WTC11 (cell line): Measurements from ENCODE around the gene GTF2I. TPM values are rescaled to one million over a fixed set of nuclear protein-coding genes. Genes with fewer than 3 reads are reported as not detected.

Experiments used
- ATAC-seq: fragments of 200-7000 bp; cut with Tn5 transposase; 2 replicates; pipeline ENCODE4 v1.10.0; 2021; ENCODE audit warnings: mild to moderate bottlenecking, moderate library complexity
- CTCF ChIA-PET: fragments of 300-600 bp; sonication (Branson Sonifier 250); formaldehyde crosslinking; loops from one replicate; lab custom pipeline; 2021; ENCODE audit warnings: antibody characterized with exemption; lab: Charles Lee
- POLR2A ChIA-PET: fragments of 350-600 bp; sonication (Branson Sonifier 250); formaldehyde crosslinking; loops from one replicate; lab custom pipeline; 2021; ENCODE audit warnings: antibody characterized with exemption; lab: Charles Lee
- DNase-seq: peaks from one replicate; pipeline ENCODE4 v3.0.0; 2021; ENCODE audit warnings: low spot score
- H3K27ac Mint-ChIP-seq: 2 replicates; pipeline ENCODE4 v1.8.0; 2021; ENCODE audit warnings: mixed read lengths
- H3K27me3 Mint-ChIP-seq: 2 replicates; pipeline ENCODE4 v1.8.0; 2021; ENCODE audit warnings: low read depth, mild to moderate bottlenecking, moderate library complexity, mixed read lengths
- H3K36me3 Mint-ChIP-seq: 2 replicates; pipeline ENCODE4 v1.8.0; 2021; ENCODE audit warnings: mixed read lengths
- H3K4me1 Mint-ChIP-seq: 2 replicates; pipeline ENCODE4 v1.8.0; 2022; ENCODE audit warnings: mixed read lengths
- H3K4me3 Mint-ChIP-seq: 2 replicates; pipeline ENCODE4 v1.8.0; 2021; ENCODE audit warnings: mild to moderate bottlenecking, moderate library complexity, mixed read lengths
- H3K9me3 Mint-ChIP-seq: 2 replicates; pipeline ENCODE4 v1.8.0; 2021; ENCODE audit warnings: mixed read lengths
- ATF1 ChIP-seq: sonication (generic); formaldehyde crosslinking; IDR thresholded peaks from 2 replicates; pipeline ENCODE4 v1.8.1; 2023; ENCODE audit warnings: mild to moderate bottlenecking, moderate library complexity, missing genetic modification reagents
- ATF6 ChIP-seq: sonication (generic); formaldehyde crosslinking; IDR thresholded peaks from 2 replicates; pipeline ENCODE4 v1.8.1; 2023; ENCODE audit warnings: mild to moderate bottlenecking, missing genetic modification reagents
- E2F4 ChIP-seq: sonication (generic); formaldehyde crosslinking; IDR thresholded peaks from 2 replicates; pipeline ENCODE4 v1.8.1; 2022; ENCODE audit warnings: low read depth, mild to moderate bottlenecking, moderate library complexity, missing genetic modification reagents, borderline replicate concordance
- EMX1 ChIP-seq: fragments of 250-450 bp; sonication (Bioruptor Pico); IDR thresholded peaks from 2 replicates; pipeline ENCODE4 v1.8.0; 2021; ENCODE audit warnings: mild to moderate bottlenecking
- ESRRA ChIP-seq: sonication (generic); formaldehyde crosslinking; IDR thresholded peaks from 2 replicates; pipeline ENCODE4 v1.8.1; 2022; ENCODE audit warnings: mild to moderate bottlenecking, missing genetic modification reagents, borderline replicate concordance
- GTF2I ChIP-seq: fragments of 250-450 bp; sonication (Bioruptor Pico); conservative IDR thresholded peaks from 2 replicates; pipeline ENCODE4 v1.4.0; 2021; ENCODE audit warnings: mild to moderate bottlenecking
- IRF2 ChIP-seq: sonication (generic); formaldehyde crosslinking; IDR thresholded peaks from 2 replicates; pipeline ENCODE4 v1.8.0; 2022; ENCODE audit warnings: low read depth, missing genetic modification reagents, borderline replicate concordance
- JAZF1 ChIP-seq: fragments of 250-450 bp; sonication (Bioruptor Pico); IDR thresholded peaks from 2 replicates; pipeline ENCODE4 v1.9.0; 2021; ENCODE audit warnings: moderate library complexity, mild to moderate bottlenecking, inconsistent platforms
- MXD4 ChIP-seq: fragments of 250-450 bp; sonication (Bioruptor Pico); IDR thresholded peaks from 2 replicates; pipeline ENCODE4 v1.8.0; 2021; ENCODE audit warnings: mild to moderate bottlenecking, moderate library complexity, borderline replicate concordance
- NFATC4 ChIP-seq: fragments of 250-450 bp; sonication (Bioruptor Pico); IDR thresholded peaks from 2 replicates; pipeline ENCODE4 v1.9.0; 2021; ENCODE audit warnings: mild to moderate bottlenecking
- NR3C1 ChIP-seq: sonication (generic); formaldehyde crosslinking; conservative IDR thresholded peaks from 2 replicates; pipeline ENCODE4 v1.8.1; 2023; ENCODE audit warnings: low read depth, mild to moderate bottlenecking, missing genetic modification reagents
- PREB ChIP-seq: sonication (generic); formaldehyde crosslinking; IDR thresholded peaks from 2 replicates; pipeline ENCODE4 v1.8.1; 2022; ENCODE audit warnings: mild to moderate bottlenecking, missing genetic modification reagents, moderate library complexity, borderline replicate concordance
- PRRX2 ChIP-seq: fragments of 250-450 bp; sonication (Bioruptor Pico); IDR thresholded peaks from 2 replicates; pipeline ENCODE4 v1.8.0; 2021; ENCODE audit warnings: mild to moderate bottlenecking
- SOX15 ChIP-seq: fragments of 250-450 bp; sonication (Bioruptor Pico); IDR thresholded peaks from 2 replicates; pipeline ENCODE4 v1.9.0; 2021; ENCODE audit warnings: mild to moderate bottlenecking
- SP1 ChIP-seq: sonication (generic); formaldehyde crosslinking; conservative IDR thresholded peaks from 2 replicates; pipeline ENCODE4 v1.8.1; 2022; ENCODE audit warnings: missing genetic modification reagents
- TCF7 ChIP-seq: sonication (generic); formaldehyde crosslinking; IDR thresholded peaks from 2 replicates; pipeline ENCODE4 v1.8.0; 2022; ENCODE audit warnings: mild to moderate bottlenecking, low read depth, missing genetic modification reagents, moderate library complexity
- TEAD4 ChIP-seq: sonication (generic); formaldehyde crosslinking; IDR thresholded peaks from 2 replicates; pipeline ENCODE4 v1.8.0; 2022; ENCODE audit warnings: mild to moderate bottlenecking, missing genetic modification reagents
- USF2 ChIP-seq: sonication (generic); formaldehyde crosslinking; IDR thresholded peaks from 2 replicates; pipeline ENCODE4 v1.8.1; 2023; ENCODE audit warnings: mild to moderate bottlenecking, missing genetic modification reagents, moderate library complexity
- ZNF219 ChIP-seq: sonication (generic); formaldehyde crosslinking; IDR thresholded peaks from 2 replicates; pipeline ENCODE4 v1.8.0; 2023; ENCODE audit warnings: missing genetic modification reagents, mild to moderate bottlenecking, borderline replicate concordance
- ZNF232 ChIP-seq: sonication (generic); formaldehyde crosslinking; IDR thresholded peaks from 2 replicates; pipeline ENCODE4 v1.8.0; 2022; ENCODE audit warnings: mild to moderate bottlenecking, missing genetic modification reagents
- ZNF317 ChIP-seq: sonication (generic); formaldehyde crosslinking; IDR thresholded peaks from 2 replicates; pipeline ENCODE4 v1.8.1; 2023; ENCODE audit warnings: low read depth, mild to moderate bottlenecking, moderate library complexity, missing genetic modification reagents, borderline replicate concordance
- ZNF512 ChIP-seq: sonication (generic); formaldehyde crosslinking; IDR thresholded peaks from 2 replicates; pipeline ENCODE4 v1.8.1; 2022; ENCODE audit warnings: missing genetic modification reagents, borderline replicate concordance
- ZSCAN18 ChIP-seq: fragments of 250-450 bp; sonication (Bioruptor Pico); IDR thresholded peaks from 2 replicates; pipeline ENCODE4 v2.1.2; 2022; ENCODE audit warnings: mild to moderate bottlenecking, moderate library complexity
- total RNA-seq: library from RNA; stranded (reverse); gene quantifications from 3 replicates; pipeline ENCODE4 v1.2.3, GENCODE V29; 2021
- TF ChIP-seq, protein P1 (sequence below): sonication (generic); formaldehyde crosslinking; IDR thresholded peaks from 2 replicates; pipeline ENCODE4 v1.8.1; 2023; ENCODE audit warnings: mild to moderate bottlenecking, missing genetic modification reagents, borderline replicate concordance

The GTF2I gene
- total RNA-seq, 1 experiment from 2014 or later, result 308 TPM

GRCh38 chr7:74718336-74718735, 60.8 kb downstream of the GTF2I start (continued):
- no peak for TF ChIP-seq ZNF317

- ATAC-seq, result no peak
- no peak for TF ChIP-seq TEAD4 (CRISPR knock-in tag)
- no peak for TF ChIP-seq ZNF219
- no peak for TF ChIP-seq ATF1 (CRISPR knock-in tag)
- TF ChIP-seq, protein P1, sequence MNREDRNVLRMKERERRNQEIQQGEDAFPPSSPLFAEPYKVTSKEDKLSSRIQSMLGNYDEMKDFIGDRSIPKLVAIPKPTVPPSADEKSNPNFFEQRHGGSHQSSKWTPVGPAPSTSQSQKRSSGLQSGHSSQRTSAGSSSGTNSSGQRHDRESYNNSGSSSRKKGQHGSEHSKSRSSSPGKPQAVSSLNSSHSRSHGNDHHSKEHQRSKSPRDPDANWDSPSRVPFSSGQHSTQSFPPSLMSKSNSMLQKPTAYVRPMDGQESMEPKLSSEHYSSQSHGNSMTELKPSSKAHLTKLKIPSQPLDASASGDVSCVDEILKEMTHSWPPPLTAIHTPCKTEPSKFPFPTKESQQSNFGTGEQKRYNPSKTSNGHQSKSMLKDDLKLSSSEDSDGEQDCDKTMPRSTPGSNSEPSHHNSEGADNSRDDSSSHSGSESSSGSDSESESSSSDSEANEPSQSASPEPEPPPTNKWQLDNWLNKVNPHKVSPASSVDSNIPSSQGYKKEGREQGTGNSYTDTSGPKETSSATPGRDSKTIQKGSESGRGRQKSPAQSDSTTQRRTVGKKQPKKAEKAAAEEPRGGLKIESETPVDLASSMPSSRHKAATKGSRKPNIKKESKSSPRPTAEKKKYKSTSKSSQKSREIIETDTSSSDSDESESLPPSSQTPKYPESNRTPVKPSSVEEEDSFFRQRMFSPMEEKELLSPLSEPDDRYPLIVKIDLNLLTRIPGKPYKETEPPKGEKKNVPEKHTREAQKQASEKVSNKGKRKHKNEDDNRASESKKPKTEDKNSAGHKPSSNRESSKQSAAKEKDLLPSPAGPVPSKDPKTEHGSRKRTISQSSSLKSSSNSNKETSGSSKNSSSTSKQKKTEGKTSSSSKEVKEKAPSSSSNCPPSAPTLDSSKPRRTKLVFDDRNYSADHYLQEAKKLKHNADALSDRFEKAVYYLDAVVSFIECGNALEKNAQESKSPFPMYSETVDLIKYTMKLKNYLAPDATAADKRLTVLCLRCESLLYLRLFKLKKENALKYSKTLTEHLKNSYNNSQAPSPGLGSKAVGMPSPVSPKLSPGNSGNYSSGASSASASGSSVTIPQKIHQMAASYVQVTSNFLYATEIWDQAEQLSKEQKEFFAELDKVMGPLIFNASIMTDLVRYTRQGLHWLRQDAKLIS (CRISPR knock-in tag), result no peak
- TF ChIP-seq NR3C1 (CRISPR knock-in tag), result no peak
- no peak for TF ChIP-seq NFATC4
- TF ChIP-seq JAZF1, result no peak
- no peak for TF ChIP-seq IRF2 (CRISPR knock-in tag)
- TF ChIP-seq ZNF232 (CRISPR knock-in tag), result no peak
- no peak for TF ChIP-seq GTF2I
- TF ChIP-seq ATF6, result no peak
- Mint-ChIP-seq H3K27ac (peak overlapping the region; percentile 73; the same call in 1 of the 2 replicates), H3K27me3 (no peaks in the 10 kb centered on the region), H3K4me3 (no peak overlapping the region), H3K4me1 (no peaks in the 10 kb centered on the region), H3K9me3 (no peaks in the 10 kb centered on the region), H3K36me3 (peaks cover 40% of the 10 kb centered on the region)
- ChIA-PET CTCF (no interaction called here), POLR2A (no interaction called here)
- DNase-seq, result no peak
Observed at GRCh38 chr7:74722153-74722552, 64.6 kb downstream of the GTF2I start.

DNA sequence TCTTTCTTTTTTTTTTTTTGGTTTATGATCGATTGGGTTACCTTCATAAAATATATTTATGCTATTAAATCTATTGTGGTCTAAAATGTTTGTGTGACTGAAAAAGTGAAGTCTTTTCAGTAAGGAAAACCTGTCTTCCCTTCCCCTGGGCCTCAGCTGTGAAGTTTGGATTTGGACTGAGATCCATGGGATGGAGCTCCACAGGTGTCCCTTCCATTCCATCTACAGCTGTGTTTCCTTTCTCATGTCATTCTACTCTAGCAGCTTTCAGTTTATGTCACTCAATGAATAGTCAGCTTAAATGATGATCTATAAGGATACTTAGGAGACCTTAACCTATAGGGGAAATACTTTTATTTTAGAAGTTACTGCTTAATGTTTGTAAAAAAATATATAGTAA, 68.3 kb downstream of the GTF2I start:
- Mint-ChIP-seq H3K36me3 (peaks cover 23% of the 10 kb centered on the region), H3K27me3 (no peaks in the 10 kb centered on the region), H3K4me3 (no peak overlapping the region), H3K4me1 (no peaks in the 10 kb centered on the region), H3K27ac (peak overlapping the region; percentile 53; the same call in 1 of the 2 replicates), H3K9me3 (no peaks in the 10 kb centered on the region)
- CTCF ChIA-PET, result no interaction called here
- ATAC-seq (no peak), DNase-seq (no peak)
- POLR2A ChIA-PET, result no interaction called here
- TF ChIP-seq ZNF512, result no peak
- no peak for TF ChIP-seq SOX15 (CRISPR knock-in tag)
- no peak for TF ChIP-seq PRRX2 (CRISPR knock-in tag)
- TF ChIP-seq USF2 (CRISPR knock-in tag), result no peak
- TF ChIP-seq E2F4, result no peak
- no peak for TF ChIP-seq ESRRA (CRISPR knock-in tag)
- no peak for TF ChIP-seq TCF7 (CRISPR knock-in tag)
- no peak for TF ChIP-seq ZSCAN18
- TF ChIP-seq ZNF232 (CRISPR knock-in tag), result no peak
- no peak for TF ChIP-seq EMX1
- no peak for TF ChIP-seq MXD4 (CRISPR knock-in tag)
- no peak for TF ChIP-seq PREB (CRISPR knock-in tag)
- no peak for TF ChIP-seq SP1 (CRISPR knock-in tag)
